H9 (cell line): ENCODE measurements around the gene HBP1. TPM values are rescaled to one million over a fixed set of nuclear protein-coding genes. Genes with fewer than 3 reads are reported as not detected.

Experiments used
- DNase-seq: peaks from one replicate; pipeline ENCODE4 v3.0.0-alpha.2; 2017
- H2AFZ ChIP-seq: one replicate; pipeline ENCODE4 v1.6.1; 2013; ENCODE audit warnings: mild to moderate bottlenecking, low read length, control low read depth, moderate library complexity
- H2AK5ac ChIP-seq: 2 replicates; pipeline ENCODE4 v1.6.1; 2013; ENCODE audit warnings: low read length, control low read depth, mixed read lengths; ENCODE audit not compliant: insufficient read length
- H2BK120ac ChIP-seq: one replicate; pipeline ENCODE4 v1.6.1; 2013; ENCODE audit warnings: low read depth, mild to moderate bottlenecking, low read length, control low read depth, inconsistent platforms; ENCODE audit not compliant: poor library complexity, severe bottlenecking
- H2BK12ac ChIP-seq: 2 replicates; pipeline ENCODE4 v1.6.1; 2013; ENCODE audit warnings: low read length, control low read depth, mixed read lengths, low read depth; ENCODE audit not compliant: insufficient read length
- H2BK15ac ChIP-seq: 2 replicates; pipeline ENCODE4 v1.6.1; 2013; ENCODE audit warnings: low read depth, low read length, control low read depth
- H2BK20ac ChIP-seq: one replicate; pipeline ENCODE4 v1.6.1; 2013; ENCODE audit warnings: low read depth, mild to moderate bottlenecking, low read length, control low read depth, inconsistent platforms; ENCODE audit not compliant: poor library complexity, severe bottlenecking
- H2BK5ac ChIP-seq: 2 replicates; pipeline ENCODE4 v1.6.1; 2013; ENCODE audit warnings: low read length, control low read depth, mixed read lengths; ENCODE audit not compliant: insufficient read length
- H3K14ac ChIP-seq: 2 replicates; pipeline ENCODE4 v1.6.1; 2013; ENCODE audit warnings: low read length, control low read depth; ENCODE audit not compliant: insufficient read depth
- H3K18ac ChIP-seq: 2 replicates; pipeline ENCODE4 v1.6.1; 2013; ENCODE audit warnings: low read depth, mild to moderate bottlenecking, mixed read lengths, low read length, control low read depth; ENCODE audit not compliant: insufficient read length
- H3K23ac ChIP-seq: 2 replicates; pipeline ENCODE4 v1.6.1; 2013; ENCODE audit warnings: low read length, control low read depth, mixed read lengths, low read depth; ENCODE audit not compliant: insufficient read length
- H3K23me2 ChIP-seq: 2 replicates; pipeline ENCODE4 v1.6.1; 2013; ENCODE audit warnings: low read depth, mild to moderate bottlenecking, mixed read lengths, low read length, control low read depth; ENCODE audit not compliant: insufficient read length, poor library complexity, severe bottlenecking
- H3K27ac ChIP-seq: 2 replicates; pipeline ENCODE4 v1.5.1; 2013; ENCODE audit warnings: low read length, control low read depth, mixed read lengths, low read depth; ENCODE audit not compliant: insufficient read length
- H3K27me3 ChIP-seq: 2 replicates; pipeline ENCODE4 v1.6.1; 2013; ENCODE audit warnings: low read length, control low read depth, inconsistent platforms; ENCODE audit not compliant: insufficient read depth
- H3K4ac ChIP-seq: 2 replicates; pipeline ENCODE4 v1.6.1; 2013; ENCODE audit warnings: low read depth, mild to moderate bottlenecking, control low read depth, inconsistent platforms, low read length, moderate library complexity
- H3K4me1 ChIP-seq: 2 replicates; pipeline ENCODE4 v1.6.1; 2013; ENCODE audit warnings: low read length, control low read depth, inconsistent platforms; ENCODE audit not compliant: insufficient read depth
- H3K4me2 ChIP-seq: 2 replicates; pipeline ENCODE4 v1.6.1; 2013; ENCODE audit warnings: low read length, control low read depth, mixed read lengths; ENCODE audit not compliant: insufficient read length, insufficient read depth
- H3K56ac ChIP-seq: 2 replicates; pipeline ENCODE4 v1.6.1; 2013; ENCODE audit warnings: low read depth, mild to moderate bottlenecking, mixed read lengths, low read length, control low read depth; ENCODE audit not compliant: insufficient read length
- H3K79me1 ChIP-seq: 2 replicates; pipeline ENCODE4 v1.6.1; 2013; ENCODE audit warnings: low read depth, mild to moderate bottlenecking, moderate library complexity, low read length, control low read depth, inconsistent platforms; ENCODE audit not compliant: insufficient read depth, poor library complexity, severe bottlenecking
- H3K79me2 ChIP-seq: 2 replicates; pipeline ENCODE4 v1.6.1; 2013; ENCODE audit warnings: low read length, control low read depth, inconsistent platforms; ENCODE audit not compliant: insufficient read depth
- H3K9ac ChIP-seq: 2 replicates; pipeline ENCODE4 v1.6.1; 2013; ENCODE audit warnings: low read length, control low read depth, mixed read lengths; ENCODE audit not compliant: insufficient read length; ENCODE audit errors: extremely low read depth
- H3K9me3 ChIP-seq: one replicate; pipeline ENCODE4 v1.6.1; 2013; ENCODE audit warnings: low read depth, low read length, inconsistent platforms; ENCODE audit not compliant: control insufficient read depth
- H3T11ph ChIP-seq: one replicate; pipeline ENCODE4 v1.6.1; 2013; ENCODE audit warnings: mild to moderate bottlenecking, low read length, control low read depth, inconsistent platforms
- H4K20me1 ChIP-seq: one replicate; pipeline ENCODE4 v1.6.1; 2013; ENCODE audit not compliant: control insufficient read depth, insufficient read length, insufficient read depth
- H4K5ac ChIP-seq: 2 replicates; pipeline ENCODE4 v1.6.1; 2013; ENCODE audit warnings: low read depth, mild to moderate bottlenecking, mixed read lengths, low read length, control low read depth; ENCODE audit not compliant: insufficient read length
- H4K8ac ChIP-seq: replicated peaks from 2 replicates; pipeline ENCODE4 v1.6.1; 2013; ENCODE audit warnings: low read length, control low read depth, mixed read lengths, low read depth; ENCODE audit not compliant: insufficient read length
- H4K91ac ChIP-seq: 2 replicates; pipeline ENCODE4 v1.6.1; 2013; ENCODE audit warnings: low read depth, mild to moderate bottlenecking, moderate library complexity, mixed read lengths, low read length, control low read depth; ENCODE audit not compliant: insufficient read length
- H3K27ac Mint-ChIP-seq, 3 experiments: 2 replicates in 2 of 3; 3 replicates in 1 of 3; pipeline ENCODE4 v1.8.0; 2020 to 2021; ENCODE audit warnings: mixed read lengths in 3 of 3, mild to moderate bottlenecking in 1 of 3, moderate library complexity in 1 of 3
- H3K27me3 Mint-ChIP-seq: 2 replicates; pipeline ENCODE4 v1.8.0; 2021; ENCODE audit warnings: low read depth, mild to moderate bottlenecking, moderate library complexity, mixed read lengths
- H3K36me3 Mint-ChIP-seq, 3 experiments: 2 replicates in 2 of 3; 3 replicates in 1 of 3; pipeline ENCODE4 v1.8.0; 2020 to 2021; ENCODE audit warnings: low read depth in 3 of 3, mixed read lengths in 3 of 3; ENCODE audit not compliant: insufficient read depth in 1 of 3
- H3K4me1 Mint-ChIP-seq, 2 experiments: 2 replicates each; pipeline ENCODE4 v1.8.0; 2020; ENCODE audit warnings: mixed read lengths in 2 of 2
- H3K4me3 Mint-ChIP-seq, 2 experiments: 2 replicates in 1 of 2; 3 replicates in 1 of 2; pipeline ENCODE4 v1.8.0; 2020 to 2021; ENCODE audit warnings: mild to moderate bottlenecking in 2 of 2, mixed read lengths in 2 of 2, moderate library complexity in 1 of 2
- H3K9me3 Mint-ChIP-seq, 2 experiments: 2 replicates in 1 of 2; 3 replicates in 1 of 2; pipeline ENCODE4 v1.8.0; 2020; ENCODE audit warnings: mild to moderate bottlenecking in 2 of 2, mixed read lengths in 2 of 2, moderate library complexity in 1 of 2
- WGBS: extraction: QIAGEN DNeasy Blood & Tissue Kit; methylation state at CpG from one replicate; pipeline ENCODE4 v1.1.7; 2013; ENCODE audit warnings: missing lambda C conversion rate, low lambda C conversion rate, mixed read lengths; ENCODE audit not compliant: insufficient read length; ENCODE audit errors: extremely low coverage; 5-methylcytosine and 5-hydroxymethylcytosine counted together
- total RNA-seq: library from RNA; stranded (reverse); gene quantifications from 2 replicates; pipeline ENCODE4 v1.2.1, GENCODE V29; 2021
- TF ChIP-seq, protein P1 (sequence below): fragments of 200-600 bp; sonication (generic); conservative IDR thresholded peaks from 3 replicates; pipeline ENCODE4 v1.8.0; 2021; ENCODE audit warnings: antibody characterized with exemption, mild to moderate bottlenecking

Gene HBP1
- total RNA-seq, 1 experiment from 2014 or later, result 27.6 TPM

DNA sequence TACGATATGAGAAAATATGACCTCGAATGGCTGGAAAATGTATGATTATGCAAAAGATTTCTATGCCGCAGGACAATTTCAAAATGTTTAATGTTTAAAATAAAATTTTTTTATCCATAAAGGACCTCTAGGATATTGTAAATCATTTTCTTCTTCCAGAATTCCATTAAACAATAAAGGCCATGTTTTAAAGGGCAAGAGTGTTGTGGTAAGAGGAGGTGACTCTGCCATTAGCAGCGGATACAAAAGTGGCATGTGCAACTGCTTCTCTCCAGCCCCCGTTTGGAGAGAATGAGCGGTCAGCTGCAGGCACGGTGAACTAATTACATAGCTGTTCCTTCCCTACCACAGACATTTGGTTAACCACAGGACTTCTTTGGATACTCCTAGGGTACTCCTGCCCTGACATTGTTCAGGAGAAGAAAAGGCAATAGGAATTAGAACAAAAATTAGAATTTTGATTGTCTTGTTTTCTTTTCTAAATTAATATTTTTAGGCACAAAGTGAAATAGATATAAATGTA lies 63.8 kb downstream of the HBP1 start:
- H3K9ac ChIP-seq, result no peak overlapping the region
- H4K5ac ChIP-seq, result no peak overlapping the region
- no peak overlapping the region for H2AK5ac ChIP-seq
- no peaks in the 10 kb centered on the region for H3K79me1 ChIP-seq
- no peak overlapping the region for H4K8ac ChIP-seq
- H3K4ac ChIP-seq, result no peak overlapping the region
- H3K4me1 ChIP-seq, result peaks cover 5% of the 10 kb centered on the region; the same call in 1 of the 2 replicates
- Mint-ChIP-seq H3K4me3 (no peak overlapping the region), H3K27ac (no peak overlapping the region), H3K9me3 (no peaks in the 10 kb centered on the region), H3K36me3 (peaks cover 0 to 17% (median 0%) of the 10 kb centered on the region in 3 experiments; a peak in 1 of 7 replicates), H3K27me3 (no peaks in the 10 kb centered on the region), H3K4me1 (peaks cover 15 to 16% of the 10 kb centered on the region in 2 experiments)
- TF ChIP-seq, protein P1, sequence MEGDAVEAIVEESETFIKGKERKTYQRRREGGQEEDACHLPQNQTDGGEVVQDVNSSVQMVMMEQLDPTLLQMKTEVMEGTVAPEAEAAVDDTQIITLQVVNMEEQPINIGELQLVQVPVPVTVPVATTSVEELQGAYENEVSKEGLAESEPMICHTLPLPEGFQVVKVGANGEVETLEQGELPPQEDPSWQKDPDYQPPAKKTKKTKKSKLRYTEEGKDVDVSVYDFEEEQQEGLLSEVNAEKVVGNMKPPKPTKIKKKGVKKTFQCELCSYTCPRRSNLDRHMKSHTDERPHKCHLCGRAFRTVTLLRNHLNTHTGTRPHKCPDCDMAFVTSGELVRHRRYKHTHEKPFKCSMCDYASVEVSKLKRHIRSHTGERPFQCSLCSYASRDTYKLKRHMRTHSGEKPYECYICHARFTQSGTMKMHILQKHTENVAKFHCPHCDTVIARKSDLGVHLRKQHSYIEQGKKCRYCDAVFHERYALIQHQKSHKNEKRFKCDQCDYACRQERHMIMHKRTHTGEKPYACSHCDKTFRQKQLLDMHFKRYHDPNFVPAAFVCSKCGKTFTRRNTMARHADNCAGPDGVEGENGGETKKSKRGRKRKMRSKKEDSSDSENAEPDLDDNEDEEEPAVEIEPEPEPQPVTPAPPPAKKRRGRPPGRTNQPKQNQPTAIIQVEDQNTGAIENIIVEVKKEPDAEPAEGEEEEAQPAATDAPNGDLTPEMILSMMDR, result no peak
- H3K56ac ChIP-seq, result no peak overlapping the region
- no peak overlapping the region for H2BK5ac ChIP-seq
- no CpG with 5 or more reads among the region's 7 CpGs for WGBS
- no peak overlapping the region for H3K4me2 ChIP-seq
- H3K14ac ChIP-seq, result no peak overlapping the region
- no peak overlapping the region for H2AFZ ChIP-seq
- H3K27me3 ChIP-seq, result no peaks in the 10 kb centered on the region
- no peak overlapping the region for H2BK12ac ChIP-seq
- no peak overlapping the region for H3K23ac ChIP-seq
- H2BK20ac ChIP-seq, result no peak overlapping the region
- H2BK120ac ChIP-seq, result no peak overlapping the region
- no peaks in the 10 kb centered on the region for H3K79me2 ChIP-seq
- DNase-seq, result no peak
- no peaks in the 10 kb centered on the region for H4K20me1 ChIP-seq
- no peak overlapping the region for H3K18ac ChIP-seq
- no peaks in the 10 kb centered on the region for H3K9me3 ChIP-seq
- H3T11ph ChIP-seq, result no peak overlapping the region
- no peak overlapping the region for H3K27ac ChIP-seq
- H4K91ac ChIP-seq, result no peak overlapping the region
- H3K23me2 ChIP-seq, result no peaks in the 10 kb centered on the region
- no peak overlapping the region for H2BK15ac ChIP-seq
